ENCODE results near the gene ABCE1.

GRCh38 chr4:145097821-145098674, at the start of gene ABCE1, which contains the start of gene ANAPC10:
- peak; percentile 32 for TF ChIP-seq CTCF (IDR thresholded peaks at IDR 0.05; ENCODE audit: insufficient read depth, low read depth, low read length)
- TF ChIP-seq EZH2 (IDR thresholded peaks at IDR 0.05; ENCODE audit: insufficient read depth, low read length): no peak
